Astrocyte (in vitro differentiated cells and primary cell): ENCODE results near the gene GFER.

ENCODE experiments used
- EZH2 ChIP-seq: IDR thresholded peaks from 2 replicates; pipeline ENCODE4 v1.6.1; 2012; ENCODE audit warnings: mild to moderate bottlenecking, low read length, inconsistent platforms; ENCODE audit not compliant: insufficient read depth
- TF ChIP-seq, protein P1 (sequence below): IDR thresholded peaks from 2 replicates; pipeline ENCODE4 v1.5.1; 2011; ENCODE audit warnings: low read depth, mild to moderate bottlenecking, inconsistent platforms, low read length, moderate library complexity; ENCODE audit not compliant: insufficient read depth

DNA sequence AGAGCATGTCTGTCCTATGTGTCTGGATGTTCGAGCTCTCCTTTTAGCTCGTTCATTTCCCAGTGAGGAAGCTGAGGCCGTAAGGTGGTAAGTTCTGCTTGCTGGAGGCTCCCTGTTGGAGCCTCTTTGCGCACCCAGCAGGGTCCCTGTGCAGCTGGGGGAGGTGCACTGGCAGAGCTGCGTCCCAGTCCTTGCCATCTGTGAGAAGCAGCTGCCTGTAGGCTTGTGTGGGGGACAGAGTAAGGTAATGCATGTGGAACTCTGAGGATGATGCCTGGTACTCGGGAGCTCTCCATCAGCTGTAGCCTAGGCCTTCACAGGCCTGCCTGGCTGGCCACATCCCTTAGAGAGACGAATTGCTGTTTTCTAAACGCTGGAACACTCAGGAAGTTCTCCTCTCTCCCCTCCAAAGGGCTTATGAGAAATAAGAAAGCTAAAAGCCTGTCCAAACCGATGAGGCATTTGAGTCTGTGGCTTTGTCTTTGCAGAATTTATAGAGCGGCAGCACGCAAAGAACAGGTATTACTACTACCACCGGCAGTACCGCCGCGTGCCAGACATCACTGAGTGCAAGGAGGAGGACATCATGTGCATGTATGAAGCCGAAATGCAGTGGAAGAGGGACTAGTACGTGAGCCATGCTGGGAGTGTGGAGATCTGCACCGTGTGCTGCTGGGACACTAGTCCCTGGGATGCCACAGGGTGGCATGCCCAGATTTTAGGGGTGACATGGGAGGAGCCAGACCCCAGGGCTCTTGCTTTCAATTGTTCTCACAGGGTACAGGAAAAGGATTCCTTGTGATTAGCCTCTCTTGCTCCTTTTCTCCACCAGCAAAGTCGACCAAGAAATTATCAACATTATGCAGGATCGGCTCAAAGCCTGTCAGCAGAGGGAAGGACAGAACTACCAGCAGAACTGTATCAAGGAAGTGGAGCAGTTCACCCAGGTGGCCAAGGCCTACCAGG lies 23.0 kb upstream of the GFER start:
- TF ChIP-seq, protein P1, sequence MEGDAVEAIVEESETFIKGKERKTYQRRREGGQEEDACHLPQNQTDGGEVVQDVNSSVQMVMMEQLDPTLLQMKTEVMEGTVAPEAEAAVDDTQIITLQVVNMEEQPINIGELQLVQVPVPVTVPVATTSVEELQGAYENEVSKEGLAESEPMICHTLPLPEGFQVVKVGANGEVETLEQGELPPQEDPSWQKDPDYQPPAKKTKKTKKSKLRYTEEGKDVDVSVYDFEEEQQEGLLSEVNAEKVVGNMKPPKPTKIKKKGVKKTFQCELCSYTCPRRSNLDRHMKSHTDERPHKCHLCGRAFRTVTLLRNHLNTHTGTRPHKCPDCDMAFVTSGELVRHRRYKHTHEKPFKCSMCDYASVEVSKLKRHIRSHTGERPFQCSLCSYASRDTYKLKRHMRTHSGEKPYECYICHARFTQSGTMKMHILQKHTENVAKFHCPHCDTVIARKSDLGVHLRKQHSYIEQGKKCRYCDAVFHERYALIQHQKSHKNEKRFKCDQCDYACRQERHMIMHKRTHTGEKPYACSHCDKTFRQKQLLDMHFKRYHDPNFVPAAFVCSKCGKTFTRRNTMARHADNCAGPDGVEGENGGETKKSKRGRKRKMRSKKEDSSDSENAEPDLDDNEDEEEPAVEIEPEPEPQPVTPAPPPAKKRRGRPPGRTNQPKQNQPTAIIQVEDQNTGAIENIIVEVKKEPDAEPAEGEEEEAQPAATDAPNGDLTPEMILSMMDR, result no peak
- no peak for TF ChIP-seq EZH2
